ENCODE results near the gene ZNF792.
"Not testable (repeated sequence)": the region's sequence is repeated elsewhere in the genome, so short reads cannot be mapped to it uniquely, and the experiment has no call there.

ZNF792 gene

GRCh38 chr19:34998777-34999497, 34.9 kb upstream of the ZNF792 start:
- no peak for DNase-seq

- DNase-seq: not testable (repeated sequence)
These were observed 34.2 kb upstream of the ZNF792 start for GRCh38 chr19:34998224-34998623.

- no peak for DNase-seq
These were observed 33.1 kb upstream of the ZNF792 start for GRCh38 chr19:34997071-34997617.

GRCh38 chr19:34995551-34995950, 31.5 kb upstream of the ZNF792 start:
- DNase-seq: no peak

- no peak for DNase-seq
These were observed 30.9 kb upstream of the ZNF792 start for GRCh38 chr19:34994643-34995541.

- DNase-seq: no peak
These were observed 30.2 kb upstream of the ZNF792 start for GRCh38 chr19:34994286-34994642.

GRCh38 chr19:34992582-34992981, 28.6 kb upstream of the ZNF792 start:
- not testable (repeated sequence) for DNase-seq

GRCh38 chr19:34991542-34992333, 27.7 kb upstream of the ZNF792 start:
- no peak for DNase-seq

- DNase-seq: peak; percentile 64
These were observed 26.7 kb upstream of the ZNF792 start for GRCh38 chr19:34990578-34991192.

- no peak for DNase-seq
These were observed 25.3 kb upstream of the ZNF792 start for GRCh38 chr19:34989298-34989697.

- no peak for DNase-seq
These were observed 24.1 kb upstream of the ZNF792 start for GRCh38 chr19:34988119-34988518.

- DNase-seq: no peak
These were observed 21.4 kb upstream of the ZNF792 start for GRCh38 chr19:34985249-34986022.

- DNase-seq: no peak
These were observed 20.3 kb upstream of the ZNF792 start for GRCh38 chr19:34984287-34984686.

GRCh38 chr19:34983786-34984185, 19.8 kb upstream of the ZNF792 start:
- no peak for DNase-seq

GRCh38 chr19:34982275-34982674, 18.2 kb upstream of the ZNF792 start:
- DNase-seq: no peak

- no peak for DNase-seq
These were observed 16.0 kb upstream of the ZNF792 start for GRCh38 chr19:34979819-34980640.

GRCh38 chr19:34976611-34977010, 12.6 kb upstream of the ZNF792 start:
- DNase-seq: no peak

GRCh38 chr19:34975056-34975455, 11.0 kb upstream of the ZNF792 start:
- no peak for DNase-seq

GRCh38 chr19:34974646-34975045, 10.6 kb upstream of the ZNF792 start:
- no peak for DNase-seq

- no peak for DNase-seq
These were observed 8.2 kb upstream of the ZNF792 start for GRCh38 chr19:34972163-34972705.

Measured in stimulated activated CD4-positive, alpha-beta T cell treated with anti-CD3 and anti-CD28 coated beads, Interleukin-4, amount 100 ng/mL, for 24 hours (primary cell).